Gastrocnemius medialis (tissue), 4 donors: ENCODE results near the gene TTLL8.

Experiments used
- POLR2A ChIP-seq, 2 donors: fragments of 450-650 bp; IDR thresholded peaks; one replicate each; pipeline ENCODE4 v1.6.1; 2017; ENCODE audit warnings: antibody characterized with exemption in 2 of 2, mild to moderate bottlenecking in 2 of 2, moderate library complexity in 2 of 2
- TF ChIP-seq, protein P1 (sequence below), 5 experiments: fragments of 450-650 bp in 3 of 5; fragments of 200-600 bp in 2 of 5; sonication (generic) in 2 of 5; IDR thresholded peaks in 4 of 5; conservative IDR thresholded peaks in 1 of 5; 1 replicate in 4 of 5; 2 replicates in 1 of 5; pipeline ENCODE4 v1.5.1; 2016 to 2019; ENCODE audit warnings: antibody characterized with exemption in 5 of 5, mild to moderate bottlenecking in 3 of 5, moderate library complexity in 3 of 5

DNA sequence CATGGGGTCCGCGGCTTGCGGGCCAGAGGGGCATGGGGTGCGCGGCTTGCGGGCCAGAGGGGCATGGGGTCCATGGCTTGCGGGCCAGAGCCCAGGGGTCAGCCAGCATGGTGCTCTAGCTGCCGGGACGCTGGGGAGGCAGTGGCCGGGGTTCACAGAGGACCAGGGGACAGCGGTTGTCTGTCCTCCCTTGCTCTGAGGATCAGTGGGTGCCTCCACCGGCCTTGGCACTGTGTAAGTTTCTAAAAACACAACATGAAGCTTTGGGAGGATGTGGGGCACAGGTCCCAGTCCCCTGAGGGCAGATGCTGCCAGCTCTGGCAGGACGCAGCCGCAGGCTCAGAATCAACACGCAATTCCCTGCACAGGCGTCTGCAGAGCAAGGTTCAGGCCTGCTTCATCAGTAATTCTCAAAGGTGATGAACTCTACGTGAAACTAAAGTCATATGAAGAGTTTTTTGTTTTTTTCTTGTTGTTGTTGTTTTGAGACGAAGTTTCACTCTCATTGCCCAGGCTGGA lies 24.2 kb upstream of the TTLL8 start:
- TF ChIP-seq, protein P1, sequence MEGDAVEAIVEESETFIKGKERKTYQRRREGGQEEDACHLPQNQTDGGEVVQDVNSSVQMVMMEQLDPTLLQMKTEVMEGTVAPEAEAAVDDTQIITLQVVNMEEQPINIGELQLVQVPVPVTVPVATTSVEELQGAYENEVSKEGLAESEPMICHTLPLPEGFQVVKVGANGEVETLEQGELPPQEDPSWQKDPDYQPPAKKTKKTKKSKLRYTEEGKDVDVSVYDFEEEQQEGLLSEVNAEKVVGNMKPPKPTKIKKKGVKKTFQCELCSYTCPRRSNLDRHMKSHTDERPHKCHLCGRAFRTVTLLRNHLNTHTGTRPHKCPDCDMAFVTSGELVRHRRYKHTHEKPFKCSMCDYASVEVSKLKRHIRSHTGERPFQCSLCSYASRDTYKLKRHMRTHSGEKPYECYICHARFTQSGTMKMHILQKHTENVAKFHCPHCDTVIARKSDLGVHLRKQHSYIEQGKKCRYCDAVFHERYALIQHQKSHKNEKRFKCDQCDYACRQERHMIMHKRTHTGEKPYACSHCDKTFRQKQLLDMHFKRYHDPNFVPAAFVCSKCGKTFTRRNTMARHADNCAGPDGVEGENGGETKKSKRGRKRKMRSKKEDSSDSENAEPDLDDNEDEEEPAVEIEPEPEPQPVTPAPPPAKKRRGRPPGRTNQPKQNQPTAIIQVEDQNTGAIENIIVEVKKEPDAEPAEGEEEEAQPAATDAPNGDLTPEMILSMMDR (IDR thresholded peaks at IDR 0.05 in 4 of 5, conservative IDR thresholded peaks at IDR 0.05 in 1 of 5) = no peak
- TF ChIP-seq POLR2A (IDR thresholded peaks at IDR 0.05) = no peak
